Peyer's patch (tissue), 4 donors: ENCODE data around the gene APEX2. TPM values are rescaled to one million over a fixed set of nuclear protein-coding genes. Genes with fewer than 3 reads are reported as not detected.
"Not testable (repeated sequence)": the region's sequence is repeated elsewhere in the genome, so short reads cannot be mapped to it uniquely, and the experiment has no call there.

Source experiments
- DNase-seq, 3 donors: peaks; one replicate each; pipeline ENCODE4 v3.0.0-alpha.2; 2017 to 2019
- H3K27ac ChIP-seq, 4 donors: fragments of 200-600 bp; sonication (generic); one replicate each; pipeline ENCODE4 v1.5.1; 2016 to 2019
- H3K27me3 ChIP-seq, 2 donors: fragments of 200-600 bp; sonication (generic); one replicate each; pipeline ENCODE4 v1.5.1; 2019
- H3K36me3 ChIP-seq, 3 donors: fragments of 200-600 bp; sonication (generic); one replicate each; pipeline ENCODE4 v1.5.1; 2016 to 2019
- H3K4me1 ChIP-seq, 4 donors: fragments of 200-600 bp; sonication (generic); one replicate each; pipeline ENCODE4 v1.5.1; 2016 to 2019
- H3K4me3 ChIP-seq, 4 donors: fragments of 200-600 bp; sonication (generic); 1 replicate in 3 of 4; 2 replicates in 1 of 4; pipeline ENCODE4 v1.5.1; 2016 to 2019; ENCODE audit warnings: mild to moderate bottlenecking in 1 of 4
- H3K9me3 ChIP-seq, 4 donors: fragments of 200-600 bp; sonication (generic); one replicate each; pipeline ENCODE4 v1.5.1; 2016 to 2019; ENCODE audit warnings: mild to moderate bottlenecking in 1 of 4
- POLR2A ChIP-seq, 2 donors: fragments of 450-650 bp; IDR thresholded peaks; one replicate each; pipeline ENCODE4 v1.5.1; 2017; ENCODE audit warnings: antibody characterized with exemption in 2 of 2, mild to moderate bottlenecking in 2 of 2, moderate library complexity in 2 of 2
- total RNA-seq, 4 donors: library from RNA; depleted of rRNA; stranded (reverse); fragments of >200 nt; gene quantifications; one replicate each; pipeline ENCODE4 v1.1.0, GENCODE V29; 2016
- TF ChIP-seq, protein P1 (sequence below), 6 experiments: fragments of 450-650 bp in 4 of 6; fragments of 200-600 bp in 2 of 6; sonication (generic) in 1 of 6; IDR thresholded peaks; one replicate each; pipeline ENCODE4 v1.5.1; 2017 to 2019; ENCODE audit warnings: antibody characterized with exemption in 6 of 6, mild to moderate bottlenecking in 3 of 6, moderate library complexity in 1 of 6

The APEX2 gene
- total RNA-seq, 4 donors from 2014 or later: 12.4 to 17.8 (median 15.7) TPM

- TF ChIP-seq, protein P1, sequence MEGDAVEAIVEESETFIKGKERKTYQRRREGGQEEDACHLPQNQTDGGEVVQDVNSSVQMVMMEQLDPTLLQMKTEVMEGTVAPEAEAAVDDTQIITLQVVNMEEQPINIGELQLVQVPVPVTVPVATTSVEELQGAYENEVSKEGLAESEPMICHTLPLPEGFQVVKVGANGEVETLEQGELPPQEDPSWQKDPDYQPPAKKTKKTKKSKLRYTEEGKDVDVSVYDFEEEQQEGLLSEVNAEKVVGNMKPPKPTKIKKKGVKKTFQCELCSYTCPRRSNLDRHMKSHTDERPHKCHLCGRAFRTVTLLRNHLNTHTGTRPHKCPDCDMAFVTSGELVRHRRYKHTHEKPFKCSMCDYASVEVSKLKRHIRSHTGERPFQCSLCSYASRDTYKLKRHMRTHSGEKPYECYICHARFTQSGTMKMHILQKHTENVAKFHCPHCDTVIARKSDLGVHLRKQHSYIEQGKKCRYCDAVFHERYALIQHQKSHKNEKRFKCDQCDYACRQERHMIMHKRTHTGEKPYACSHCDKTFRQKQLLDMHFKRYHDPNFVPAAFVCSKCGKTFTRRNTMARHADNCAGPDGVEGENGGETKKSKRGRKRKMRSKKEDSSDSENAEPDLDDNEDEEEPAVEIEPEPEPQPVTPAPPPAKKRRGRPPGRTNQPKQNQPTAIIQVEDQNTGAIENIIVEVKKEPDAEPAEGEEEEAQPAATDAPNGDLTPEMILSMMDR (IDR thresholded peaks at IDR 0.05): no peak
- TF ChIP-seq POLR2A (IDR thresholded peaks at IDR 0.05): no peak
- H3K4me1 ChIP-seq: no peaks in the 10 kb centered on the region
- no peak within 1 kb of the TSS for H3K4me3 ChIP-seq
- DNase-seq: no peak
- H3K27me3 ChIP-seq: no peaks in the 10 kb centered on the region
- no peaks in the 10 kb centered on the region for H3K36me3 ChIP-seq
- no peak within 1 kb of the TSS for H3K27ac ChIP-seq
- no peaks in the 10 kb centered on the region for H3K9me3 ChIP-seq
Measured at GRCh38 chrX:55030271-55031205, 30.4 kb downstream of the APEX2 start, which contains the start of gene ALAS2. TSS of gene ALAS2 (minus strand) at chrX:55030977. CDS start at chrX:55026000, 4,977 bp downstream.

GRCh38 chrX:55033429-55033828 lies 33.3 kb downstream of the APEX2 start:
- no peak for DNase-seq
- no peak for TF ChIP-seq POLR2A (IDR thresholded peaks at IDR 0.05)
- TF ChIP-seq, protein P1 (IDR thresholded peaks at IDR 0.05): no peak
- Histone ChIP-seq H3K27ac (no peak overlapping the region), H3K36me3 (no peaks in the 10 kb centered on the region), H3K9me3 (no peaks in the 10 kb centered on the region), H3K27me3 (no peaks in the 10 kb centered on the region), H3K4me3 (no peak overlapping the region), H3K4me1 (no peaks in the 10 kb centered on the region)

- TF ChIP-seq, protein P1 (IDR thresholded peaks at IDR 0.05): no peak
- TF ChIP-seq POLR2A (IDR thresholded peaks at IDR 0.05): no peak
- Histone ChIP-seq H3K27me3 (no peaks in the 10 kb centered on the region), H3K36me3 (no peaks in the 10 kb centered on the region), H3K27ac (no peak overlapping the region), H3K4me1 (no peaks in the 10 kb centered on the region), H3K9me3 (no peaks in the 10 kb centered on the region), H3K4me3 (no peak overlapping the region)
- DNase-seq: no peak
Measured at GRCh38 chrX:55039471-55039870, 39.3 kb downstream of the APEX2 start.

DNA sequence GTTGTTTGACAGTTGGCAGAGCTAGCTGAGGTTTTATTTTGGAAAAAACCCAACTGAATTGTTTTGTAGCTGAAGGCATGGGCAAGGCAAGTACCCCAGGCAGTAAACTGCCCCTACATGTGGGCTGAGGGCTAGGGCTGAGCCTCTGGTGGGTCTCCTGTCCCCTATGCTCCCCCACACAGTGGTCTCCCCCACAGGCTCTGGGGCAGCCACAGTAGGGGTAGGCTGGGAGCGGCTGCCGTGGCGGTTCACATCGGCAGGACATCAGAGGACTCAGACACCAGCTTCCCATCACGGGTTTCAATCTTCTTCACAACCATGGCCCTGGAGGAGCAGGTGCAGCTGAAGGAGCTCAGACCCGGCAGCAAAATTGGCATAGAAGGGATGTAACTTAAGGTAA lies 41.4 kb downstream of the APEX2 start:
- Histone ChIP-seq H3K4me1 (no peaks in the 10 kb centered on the region), H3K9me3 (no peaks in the 10 kb centered on the region), H3K27me3 (no peaks in the 10 kb centered on the region), H3K36me3 (no peaks in the 10 kb centered on the region), H3K27ac (no peak overlapping the region), H3K4me3 (no peak overlapping the region)
- no peak for TF ChIP-seq POLR2A (IDR thresholded peaks at IDR 0.05)
- no peak for DNase-seq

- not testable (repeated sequence) for H3K36me3 ChIP-seq, H3K9me3 ChIP-seq, H3K27me3 ChIP-seq, DNase-seq, H3K27ac ChIP-seq, H3K4me3 ChIP-seq, H3K4me1 ChIP-seq
Measured at GRCh38 chrX:55050599-55050998, 50.4 kb downstream of the APEX2 start.

DNA sequence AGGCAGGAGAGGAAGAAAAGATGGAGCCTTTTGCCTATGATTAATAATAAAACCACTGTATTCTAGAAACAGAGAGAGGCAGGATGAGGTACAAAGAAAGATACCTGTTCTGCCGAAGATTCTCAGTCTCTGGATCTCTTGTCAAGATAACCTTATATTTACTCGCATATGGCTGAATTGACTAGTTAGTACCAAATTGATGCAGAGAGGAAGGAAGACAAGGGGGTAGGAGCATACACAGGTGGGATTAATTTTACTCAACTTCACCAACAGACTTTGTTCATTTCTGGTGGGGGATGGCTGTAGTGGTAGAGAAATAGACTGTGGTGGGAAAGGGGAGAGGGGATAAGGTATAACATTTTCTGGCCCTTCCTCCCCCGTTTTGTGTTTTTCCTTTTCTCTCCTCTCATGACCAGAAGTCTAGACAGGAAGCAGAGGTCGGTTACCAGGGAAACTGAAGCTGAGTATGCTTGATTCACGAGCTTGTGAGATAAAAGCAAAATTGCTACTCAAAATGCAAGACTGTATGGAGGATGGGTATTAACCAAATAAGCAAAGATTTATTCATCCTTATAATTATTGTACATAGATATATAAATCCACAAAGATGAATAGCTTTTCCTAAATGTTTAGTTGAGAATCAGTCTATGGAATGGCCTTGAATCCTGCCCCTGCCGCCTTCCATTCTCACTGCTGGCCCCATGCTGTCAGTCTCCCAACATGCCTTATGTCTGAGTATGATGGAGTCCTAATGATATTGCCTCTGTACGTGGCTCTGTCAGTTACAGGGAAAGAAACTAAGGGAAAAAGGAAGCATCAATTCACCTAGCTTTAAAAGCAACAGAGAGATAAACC lies 56.9 kb downstream of the APEX2 start:
- no peaks in the 10 kb centered on the region for H3K9me3 ChIP-seq
- H3K27me3 ChIP-seq: no peaks in the 10 kb centered on the region
- H3K36me3 ChIP-seq: no peaks in the 10 kb centered on the region
- no peak overlapping the region for H3K4me3 ChIP-seq
- no peak overlapping the region for H3K27ac ChIP-seq
- DNase-seq: no peak
- no peaks in the 10 kb centered on the region for H3K4me1 ChIP-seq
- TF ChIP-seq, protein P1 (IDR thresholded peaks at IDR 0.05): no peak
- TF ChIP-seq POLR2A (IDR thresholded peaks at IDR 0.05): no peak
